H9 (cell line): ENCODE results near the gene SS18L1. TPM values are rescaled to one million over a fixed set of nuclear protein-coding genes. Genes with fewer than 3 reads are reported as not detected.

Source experiments
- DNase-seq: peaks from one replicate; pipeline ENCODE4 v3.0.0-alpha.2; 2017
- H2AFZ ChIP-seq: one replicate; pipeline ENCODE4 v1.6.1; 2013; ENCODE audit warnings: mild to moderate bottlenecking, low read length, control low read depth, moderate library complexity
- H2AK5ac ChIP-seq: 2 replicates; pipeline ENCODE4 v1.6.1; 2013; ENCODE audit warnings: low read length, control low read depth, mixed read lengths; ENCODE audit not compliant: insufficient read length
- H2BK120ac ChIP-seq: one replicate; pipeline ENCODE4 v1.6.1; 2013; ENCODE audit warnings: low read depth, mild to moderate bottlenecking, low read length, control low read depth, inconsistent platforms; ENCODE audit not compliant: poor library complexity, severe bottlenecking
- H2BK12ac ChIP-seq: 2 replicates; pipeline ENCODE4 v1.6.1; 2013; ENCODE audit warnings: low read length, control low read depth, mixed read lengths, low read depth; ENCODE audit not compliant: insufficient read length
- H2BK15ac ChIP-seq: 2 replicates; pipeline ENCODE4 v1.6.1; 2013; ENCODE audit warnings: low read depth, low read length, control low read depth
- H2BK20ac ChIP-seq: one replicate; pipeline ENCODE4 v1.6.1; 2013; ENCODE audit warnings: low read depth, mild to moderate bottlenecking, low read length, control low read depth, inconsistent platforms; ENCODE audit not compliant: poor library complexity, severe bottlenecking
- H2BK5ac ChIP-seq: 2 replicates; pipeline ENCODE4 v1.6.1; 2013; ENCODE audit warnings: low read length, control low read depth, mixed read lengths; ENCODE audit not compliant: insufficient read length
- H3K14ac ChIP-seq: 2 replicates; pipeline ENCODE4 v1.6.1; 2013; ENCODE audit warnings: low read length, control low read depth; ENCODE audit not compliant: insufficient read depth
- H3K18ac ChIP-seq: 2 replicates; pipeline ENCODE4 v1.6.1; 2013; ENCODE audit warnings: low read depth, mild to moderate bottlenecking, mixed read lengths, low read length, control low read depth; ENCODE audit not compliant: insufficient read length
- H3K23ac ChIP-seq: 2 replicates; pipeline ENCODE4 v1.6.1; 2013; ENCODE audit warnings: low read length, control low read depth, mixed read lengths, low read depth; ENCODE audit not compliant: insufficient read length
- H3K23me2 ChIP-seq: 2 replicates; pipeline ENCODE4 v1.6.1; 2013; ENCODE audit warnings: low read depth, mild to moderate bottlenecking, mixed read lengths, low read length, control low read depth; ENCODE audit not compliant: insufficient read length, poor library complexity, severe bottlenecking
- H3K27ac ChIP-seq: 2 replicates; pipeline ENCODE4 v1.5.1; 2013; ENCODE audit warnings: low read length, control low read depth, mixed read lengths, low read depth; ENCODE audit not compliant: insufficient read length
- H3K27me3 ChIP-seq: 2 replicates; pipeline ENCODE4 v1.6.1; 2013; ENCODE audit warnings: low read length, control low read depth, inconsistent platforms; ENCODE audit not compliant: insufficient read depth
- H3K4ac ChIP-seq: 2 replicates; pipeline ENCODE4 v1.6.1; 2013; ENCODE audit warnings: low read depth, mild to moderate bottlenecking, control low read depth, inconsistent platforms, low read length, moderate library complexity
- H3K4me1 ChIP-seq: 2 replicates; pipeline ENCODE4 v1.6.1; 2013; ENCODE audit warnings: low read length, control low read depth, inconsistent platforms; ENCODE audit not compliant: insufficient read depth
- H3K4me2 ChIP-seq: 2 replicates; pipeline ENCODE4 v1.6.1; 2013; ENCODE audit warnings: low read length, control low read depth, mixed read lengths; ENCODE audit not compliant: insufficient read length, insufficient read depth
- H3K56ac ChIP-seq: 2 replicates; pipeline ENCODE4 v1.6.1; 2013; ENCODE audit warnings: low read depth, mild to moderate bottlenecking, mixed read lengths, low read length, control low read depth; ENCODE audit not compliant: insufficient read length
- H3K79me1 ChIP-seq: 2 replicates; pipeline ENCODE4 v1.6.1; 2013; ENCODE audit warnings: low read depth, mild to moderate bottlenecking, moderate library complexity, low read length, control low read depth, inconsistent platforms; ENCODE audit not compliant: insufficient read depth, poor library complexity, severe bottlenecking
- H3K79me2 ChIP-seq: 2 replicates; pipeline ENCODE4 v1.6.1; 2013; ENCODE audit warnings: low read length, control low read depth, inconsistent platforms; ENCODE audit not compliant: insufficient read depth
- H3K9ac ChIP-seq: 2 replicates; pipeline ENCODE4 v1.6.1; 2013; ENCODE audit warnings: low read length, control low read depth, mixed read lengths; ENCODE audit not compliant: insufficient read length; ENCODE audit errors: extremely low read depth
- H3K9me3 ChIP-seq: one replicate; pipeline ENCODE4 v1.6.1; 2013; ENCODE audit warnings: low read depth, low read length, inconsistent platforms; ENCODE audit not compliant: control insufficient read depth
- H3T11ph ChIP-seq: one replicate; pipeline ENCODE4 v1.6.1; 2013; ENCODE audit warnings: mild to moderate bottlenecking, low read length, control low read depth, inconsistent platforms
- H4K20me1 ChIP-seq: one replicate; pipeline ENCODE4 v1.6.1; 2013; ENCODE audit not compliant: control insufficient read depth, insufficient read length, insufficient read depth
- H4K5ac ChIP-seq: 2 replicates; pipeline ENCODE4 v1.6.1; 2013; ENCODE audit warnings: low read depth, mild to moderate bottlenecking, mixed read lengths, low read length, control low read depth; ENCODE audit not compliant: insufficient read length
- H4K8ac ChIP-seq: replicated peaks from 2 replicates; pipeline ENCODE4 v1.6.1; 2013; ENCODE audit warnings: low read length, control low read depth, mixed read lengths, low read depth; ENCODE audit not compliant: insufficient read length
- H4K91ac ChIP-seq: 2 replicates; pipeline ENCODE4 v1.6.1; 2013; ENCODE audit warnings: low read depth, mild to moderate bottlenecking, moderate library complexity, mixed read lengths, low read length, control low read depth; ENCODE audit not compliant: insufficient read length
- H3K27ac Mint-ChIP-seq, 3 experiments: 2 replicates in 2 of 3; 3 replicates in 1 of 3; pipeline ENCODE4 v1.8.0; 2020 to 2021; ENCODE audit warnings: mixed read lengths in 3 of 3, mild to moderate bottlenecking in 1 of 3, moderate library complexity in 1 of 3
- H3K27me3 Mint-ChIP-seq: 2 replicates; pipeline ENCODE4 v1.8.0; 2021; ENCODE audit warnings: low read depth, mild to moderate bottlenecking, moderate library complexity, mixed read lengths
- H3K36me3 Mint-ChIP-seq, 3 experiments: 2 replicates in 2 of 3; 3 replicates in 1 of 3; pipeline ENCODE4 v1.8.0; 2020 to 2021; ENCODE audit warnings: low read depth in 3 of 3, mixed read lengths in 3 of 3; ENCODE audit not compliant: insufficient read depth in 1 of 3
- H3K4me1 Mint-ChIP-seq, 2 experiments: 2 replicates each; pipeline ENCODE4 v1.8.0; 2020; ENCODE audit warnings: mixed read lengths in 2 of 2
- H3K4me3 Mint-ChIP-seq, 2 experiments: 2 replicates in 1 of 2; 3 replicates in 1 of 2; pipeline ENCODE4 v1.8.0; 2020 to 2021; ENCODE audit warnings: mild to moderate bottlenecking in 2 of 2, mixed read lengths in 2 of 2, moderate library complexity in 1 of 2
- H3K9me3 Mint-ChIP-seq, 2 experiments: 2 replicates in 1 of 2; 3 replicates in 1 of 2; pipeline ENCODE4 v1.8.0; 2020; ENCODE audit warnings: mild to moderate bottlenecking in 2 of 2, mixed read lengths in 2 of 2, moderate library complexity in 1 of 2
- CTCF ChIP-seq: fragments of 200-600 bp; sonication (generic); conservative IDR thresholded peaks from 3 replicates; pipeline ENCODE4 v1.8.0; 2021; ENCODE audit warnings: antibody characterized with exemption, mild to moderate bottlenecking
- WGBS: extraction: QIAGEN DNeasy Blood & Tissue Kit; methylation state at CpG from one replicate; pipeline ENCODE4 v1.1.7; 2013; ENCODE audit warnings: missing lambda C conversion rate, low lambda C conversion rate, mixed read lengths; ENCODE audit not compliant: insufficient read length; ENCODE audit errors: extremely low coverage; 5-methylcytosine and 5-hydroxymethylcytosine counted together
- total RNA-seq: library from RNA; stranded (reverse); gene quantifications from 2 replicates; pipeline ENCODE4 v1.2.1, GENCODE V29; 2021

SS18L1 gene
- total RNA-seq, 1 experiment from 2014 or later, result 22.2 TPM

GRCh38 chr20:62228982-62229545 lies 85.5 kb downstream of the SS18L1 start:
- Histone ChIP-seq H4K5ac (no peak overlapping the region), H3T11ph (no peak overlapping the region), H3K14ac (no peak overlapping the region), H3K4ac (no peak overlapping the region), H3K79me1 (no peaks in the 10 kb centered on the region), H2BK20ac (no peak overlapping the region), H3K27ac (no peak overlapping the region), H4K91ac (no peak overlapping the region), H2AK5ac (no peak overlapping the region), H3K4me2 (no peak overlapping the region), H3K4me1 (no peaks in the 10 kb centered on the region; the same call in 1 of the 2 replicates), H3K23me2 (no peaks in the 10 kb centered on the region), H4K8ac (no peak overlapping the region), H3K9me3 (no peaks in the 10 kb centered on the region), H3K18ac (no peak overlapping the region), H3K27me3 (no peaks in the 10 kb centered on the region), H2BK15ac (no peak overlapping the region), H3K9ac (no peak overlapping the region), H3K79me2 (no peaks in the 10 kb centered on the region), H2AFZ (no peak overlapping the region), H2BK120ac (no peak overlapping the region), H2BK12ac (no peak overlapping the region), H3K23ac (no peak overlapping the region), H4K20me1 (no peaks in the 10 kb centered on the region), H3K56ac (no peak overlapping the region), H2BK5ac (no peak overlapping the region)
- Mint-ChIP-seq H3K36me3 (no peaks in the 10 kb centered on the region), H3K27ac (no peak overlapping the region), H3K9me3 (peaks cover 0 to 3% of the 10 kb centered on the region in 2 experiments; a peak in 2 of 5 replicates), H3K27me3 (peaks cover 35% of the 10 kb centered on the region), H3K4me3 (no peak overlapping the region), H3K4me1 (peaks cover 2% of the 10 kb centered on the region in 2 experiments; a peak in 2 of 4 replicates)
- TF ChIP-seq CTCF, result no peak
- no peak for DNase-seq
- 100% methylated on average over 5 of the region's 7 CpGs for WGBS
